Astrocyte (in vitro differentiated cells and primary cell): ENCODE results near the gene TSC1. TPM values are rescaled to one million over a fixed set of nuclear protein-coding genes. Genes with fewer than 3 reads are reported as not detected.

Experiments used
- DNase-seq: peaks from one replicate; pipeline ENCODE4 v3.0.0-alpha.2; 2010; ENCODE audit warnings: low read depth
- FAIRE-seq: peaks from 2 replicates; lab custom pipeline; 2011; peaks lifted over from hg19 to GRCh38; lab: Jason Lieb, UNC
- H2AFZ ChIP-seq: 2 replicates; pipeline ENCODE4 v1.6.0; 2012; ENCODE audit warnings: low read depth, low read length, inconsistent platforms
- H3K27ac ChIP-seq: 2 replicates; pipeline ENCODE4 v1.5.1; 2011; ENCODE audit warnings: low read depth, low read length, inconsistent platforms
- H3K27me3 ChIP-seq: 2 replicates; pipeline ENCODE4 v1.6.0; 2011; ENCODE audit warnings: low read length, inconsistent platforms; ENCODE audit not compliant: insufficient read depth
- H3K36me3 ChIP-seq: 2 replicates; pipeline ENCODE4 v1.5.1; 2011; ENCODE audit warnings: low read length, inconsistent platforms; ENCODE audit not compliant: insufficient read depth
- H3K4me1 ChIP-seq: 2 replicates; pipeline ENCODE4 v1.5.1; 2011; ENCODE audit warnings: low read length, inconsistent platforms; ENCODE audit not compliant: insufficient read depth
- H3K4me2 ChIP-seq: 2 replicates; pipeline ENCODE4 v1.6.0; 2012; ENCODE audit warnings: low read length, inconsistent platforms
- H3K4me3 ChIP-seq: 2 replicates; pipeline ENCODE4 v1.5.1; 2011; ENCODE audit warnings: low read depth, mild to moderate bottlenecking, low read length, inconsistent platforms; ENCODE audit not compliant: insufficient read depth
- H3K79me2 ChIP-seq: 2 replicates; pipeline ENCODE4 v1.6.0; 2012; ENCODE audit warnings: mild to moderate bottlenecking, low read length, inconsistent platforms; ENCODE audit not compliant: insufficient read depth
- H3K9ac ChIP-seq: 2 replicates; pipeline ENCODE4 v1.6.0; 2012; ENCODE audit warnings: mild to moderate bottlenecking, low read length, inconsistent platforms
- H3K9me3 ChIP-seq: 2 replicates; pipeline ENCODE4 v1.5.1; 2012; ENCODE audit warnings: low read depth, mild to moderate bottlenecking, low read length, inconsistent platforms; ENCODE audit not compliant: insufficient read depth
- H4K20me1 ChIP-seq: 2 replicates; pipeline ENCODE4 v1.6.0; 2012; ENCODE audit warnings: low read length, inconsistent platforms; ENCODE audit not compliant: insufficient read depth
- H3K27ac Mint-ChIP-seq: one replicate; pipeline ENCODE4 v1.8.0; 2021; ENCODE audit warnings: mild to moderate bottlenecking, mixed read lengths; ENCODE audit not compliant: unreplicated experiment
- H3K27me3 Mint-ChIP-seq: one replicate; pipeline ENCODE4 v1.8.0; 2021; ENCODE audit warnings: low read depth, mixed read lengths; ENCODE audit not compliant: unreplicated experiment
- H3K36me3 Mint-ChIP-seq: one replicate; pipeline ENCODE4 v1.8.0; 2021; ENCODE audit warnings: low read depth, mixed read lengths; ENCODE audit not compliant: unreplicated experiment
- H3K4me1 Mint-ChIP-seq: one replicate; pipeline ENCODE4 v1.8.0; 2021; ENCODE audit warnings: low read depth, mixed read lengths; ENCODE audit not compliant: unreplicated experiment
- H3K4me3 Mint-ChIP-seq: one replicate; pipeline ENCODE4 v1.8.0; 2021; ENCODE audit warnings: mild to moderate bottlenecking, moderate library complexity, mixed read lengths; ENCODE audit not compliant: unreplicated experiment
- H3K9me3 Mint-ChIP-seq: one replicate; pipeline ENCODE4 v1.8.0; 2021; ENCODE audit warnings: mild to moderate bottlenecking, mixed read lengths; ENCODE audit not compliant: unreplicated experiment
- EZH2 ChIP-seq: IDR thresholded peaks from 2 replicates; pipeline ENCODE4 v1.6.1; 2012; ENCODE audit warnings: mild to moderate bottlenecking, low read length, inconsistent platforms; ENCODE audit not compliant: insufficient read depth
- total RNA-seq: library from RNA; stranded (reverse); gene quantifications from 2 replicates; pipeline ENCODE4 v1.2.1, GENCODE V29; 2021
- TF ChIP-seq, protein P1 (sequence below): IDR thresholded peaks from 2 replicates; pipeline ENCODE4 v1.5.1; 2011; ENCODE audit warnings: low read depth, mild to moderate bottlenecking, inconsistent platforms, low read length, moderate library complexity; ENCODE audit not compliant: insufficient read depth

TSC1 gene
- total RNA-seq, 1 donor from 2014 or later = 50.6 TPM

DNA sequence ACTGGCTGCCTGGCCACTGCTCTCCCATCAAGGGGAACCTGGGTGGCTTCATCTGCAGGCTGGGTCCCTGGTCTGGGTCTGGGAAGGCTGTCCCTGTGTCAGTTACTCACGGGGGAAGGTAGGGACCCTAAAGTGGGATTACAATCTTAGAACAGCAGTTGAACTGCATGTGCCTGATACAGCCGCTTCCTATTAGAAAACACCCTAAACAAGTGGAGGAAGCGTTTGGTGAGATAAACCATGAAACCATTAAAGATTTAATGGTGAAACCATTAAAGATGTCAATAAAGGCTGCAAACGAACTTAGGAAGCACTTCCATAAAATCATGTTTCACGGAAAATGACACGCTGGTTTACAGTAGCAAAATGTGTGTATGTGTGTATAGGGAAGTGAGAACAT is 31.5 kb upstream of the TSC1 start:
- H2AFZ ChIP-seq = no peak overlapping the region
- no peak for DNase-seq
- no peak overlapping the region for H3K4me3 ChIP-seq
- peaks cover 63% of the 10 kb centered on the region for H3K27me3 Mint-ChIP-seq
- no peaks in the 10 kb centered on the region for H3K4me1 Mint-ChIP-seq
- peaks cover 43% of the 10 kb centered on the region for H3K27me3 ChIP-seq
- H3K9me3 Mint-ChIP-seq = no peaks in the 10 kb centered on the region
- H3K9me3 ChIP-seq = peaks cover 3% of the 10 kb centered on the region
- TF ChIP-seq, protein P1, sequence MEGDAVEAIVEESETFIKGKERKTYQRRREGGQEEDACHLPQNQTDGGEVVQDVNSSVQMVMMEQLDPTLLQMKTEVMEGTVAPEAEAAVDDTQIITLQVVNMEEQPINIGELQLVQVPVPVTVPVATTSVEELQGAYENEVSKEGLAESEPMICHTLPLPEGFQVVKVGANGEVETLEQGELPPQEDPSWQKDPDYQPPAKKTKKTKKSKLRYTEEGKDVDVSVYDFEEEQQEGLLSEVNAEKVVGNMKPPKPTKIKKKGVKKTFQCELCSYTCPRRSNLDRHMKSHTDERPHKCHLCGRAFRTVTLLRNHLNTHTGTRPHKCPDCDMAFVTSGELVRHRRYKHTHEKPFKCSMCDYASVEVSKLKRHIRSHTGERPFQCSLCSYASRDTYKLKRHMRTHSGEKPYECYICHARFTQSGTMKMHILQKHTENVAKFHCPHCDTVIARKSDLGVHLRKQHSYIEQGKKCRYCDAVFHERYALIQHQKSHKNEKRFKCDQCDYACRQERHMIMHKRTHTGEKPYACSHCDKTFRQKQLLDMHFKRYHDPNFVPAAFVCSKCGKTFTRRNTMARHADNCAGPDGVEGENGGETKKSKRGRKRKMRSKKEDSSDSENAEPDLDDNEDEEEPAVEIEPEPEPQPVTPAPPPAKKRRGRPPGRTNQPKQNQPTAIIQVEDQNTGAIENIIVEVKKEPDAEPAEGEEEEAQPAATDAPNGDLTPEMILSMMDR = no peak
- TF ChIP-seq EZH2 = no peak
- no peak overlapping the region for H3K9ac ChIP-seq
- peaks cover 2% of the 10 kb centered on the region for H3K36me3 Mint-ChIP-seq
- FAIRE-seq = no peak
- H3K4me3 Mint-ChIP-seq = no peak overlapping the region
- H4K20me1 ChIP-seq = no peaks in the 10 kb centered on the region
- no peak overlapping the region for H3K27ac ChIP-seq
- H3K4me2 ChIP-seq = no peak overlapping the region
- no peaks in the 10 kb centered on the region for H3K79me2 ChIP-seq
- no peak overlapping the region for H3K27ac Mint-ChIP-seq
- no peaks in the 10 kb centered on the region for H3K36me3 ChIP-seq
- no peaks in the 10 kb centered on the region for H3K4me1 ChIP-seq

DNA sequence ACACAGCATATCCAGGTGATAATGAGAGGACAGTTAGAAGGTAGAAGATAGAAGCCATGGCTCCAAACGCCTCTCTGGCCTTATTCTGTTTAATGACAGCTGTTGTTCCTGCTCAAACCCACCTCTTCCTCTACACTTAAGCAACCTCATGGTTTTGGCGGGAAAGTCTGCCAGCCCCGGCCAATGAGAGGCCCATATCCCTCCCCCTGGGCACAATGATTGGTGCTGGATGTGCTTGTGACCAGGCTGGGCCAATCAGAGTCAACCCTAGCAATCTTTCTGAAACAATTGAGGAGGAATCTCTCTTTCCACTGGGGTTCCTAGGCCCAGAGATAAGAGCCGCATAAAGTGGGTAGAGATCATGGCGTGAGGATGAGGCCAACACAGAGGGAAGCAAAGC is 29.3 kb upstream of the TSC1 start:
- no peak overlapping the region for H3K4me3 Mint-ChIP-seq
- H3K9ac ChIP-seq = no peak overlapping the region
- no peak for TF ChIP-seq EZH2
- TF ChIP-seq, protein P1 = no peak
- no peak overlapping the region for H3K4me3 ChIP-seq
- H2AFZ ChIP-seq = no peak overlapping the region
- FAIRE-seq (no peak), DNase-seq (no peak)
- no peak overlapping the region for H3K27ac ChIP-seq
- H3K9me3 ChIP-seq = no peaks in the 10 kb centered on the region
- no peaks in the 10 kb centered on the region for H3K4me1 Mint-ChIP-seq
- H3K9me3 Mint-ChIP-seq = no peaks in the 10 kb centered on the region
- H4K20me1 ChIP-seq = no peaks in the 10 kb centered on the region
- H3K36me3 Mint-ChIP-seq = peaks cover 2% of the 10 kb centered on the region
- H3K36me3 ChIP-seq = no peaks in the 10 kb centered on the region
- no peaks in the 10 kb centered on the region for H3K4me1 ChIP-seq
- H3K27ac Mint-ChIP-seq = no peak overlapping the region
- peaks cover 48% of the 10 kb centered on the region for H3K27me3 Mint-ChIP-seq
- peaks cover 46% of the 10 kb centered on the region for H3K27me3 ChIP-seq
- H3K4me2 ChIP-seq = no peak overlapping the region
- H3K79me2 ChIP-seq = no peaks in the 10 kb centered on the region

GRCh38 chr9:132973166-132973565 is 28.8 kb upstream of the TSC1 start:
- H3K36me3 Mint-ChIP-seq = peaks cover 2% of the 10 kb centered on the region
- Histone ChIP-seq H3K9ac (no peak overlapping the region), H3K36me3 (no peaks in the 10 kb centered on the region), H3K27me3 (peaks cover 44% of the 10 kb centered on the region), H3K9me3 (no peaks in the 10 kb centered on the region), H3K4me2 (no peak overlapping the region), H3K4me3 (no peak overlapping the region), H4K20me1 (no peaks in the 10 kb centered on the region), H2AFZ (no peak overlapping the region), H3K79me2 (no peaks in the 10 kb centered on the region), H3K4me1 (no peaks in the 10 kb centered on the region), H3K27ac (no peak overlapping the region)
- no peak for DNase-seq
- H3K4me3 Mint-ChIP-seq = no peak overlapping the region
- H3K9me3 Mint-ChIP-seq = no peaks in the 10 kb centered on the region
- H3K4me1 Mint-ChIP-seq = no peaks in the 10 kb centered on the region
- H3K27me3 Mint-ChIP-seq = peaks cover 44% of the 10 kb centered on the region
- no peak for FAIRE-seq
- TF ChIP-seq EZH2 = no peak
- TF ChIP-seq, protein P1 = no peak
- H3K27ac Mint-ChIP-seq = no peak overlapping the region
